Iris pigment epithelial cell (primary cell): Measurements from ENCODE around the gene HELT.
"Not testable (repeated sequence)": the region's sequence is repeated elsewhere in the genome, so short reads cannot be mapped to it uniquely, and the experiment has no call there.

Source experiments
- DNase-seq: peaks from one replicate; pipeline ENCODE4 v3.0.0-alpha.2; 2011; ENCODE audit warnings: low read depth

HELT gene

GRCh38 chr4:185036019-185036418 lies 17.7 kb downstream of the HELT start:
- DNase-seq = no peak

DNA sequence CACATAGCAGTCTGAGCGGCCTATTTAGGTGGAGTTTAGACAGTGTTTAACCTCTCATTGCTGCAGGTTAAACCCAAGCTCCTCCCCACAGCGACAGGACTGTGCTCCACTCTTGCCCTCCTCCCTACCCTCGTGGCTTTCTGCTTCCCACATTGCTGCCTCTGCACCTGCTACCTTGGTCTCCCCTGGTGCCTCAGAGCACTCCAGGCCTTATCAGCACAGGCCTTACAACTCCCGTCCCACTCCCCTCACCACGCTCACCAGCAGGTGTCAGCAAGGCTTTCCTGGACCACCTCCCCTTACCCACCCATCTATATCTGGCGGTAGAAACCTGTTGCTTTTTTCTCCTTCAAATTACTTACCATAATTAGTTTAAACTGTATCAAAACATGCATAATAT lies 18.6 kb downstream of the HELT start:
- DNase-seq = no peak

- peak; percentile 66 for DNase-seq
These were observed 21.4 kb downstream of the HELT start for GRCh38 chr4:185039508-185040273.

- DNase-seq = no peak
These were observed 22.2 kb downstream of the HELT start for GRCh38 chr4:185040523-185040922.

DNA sequence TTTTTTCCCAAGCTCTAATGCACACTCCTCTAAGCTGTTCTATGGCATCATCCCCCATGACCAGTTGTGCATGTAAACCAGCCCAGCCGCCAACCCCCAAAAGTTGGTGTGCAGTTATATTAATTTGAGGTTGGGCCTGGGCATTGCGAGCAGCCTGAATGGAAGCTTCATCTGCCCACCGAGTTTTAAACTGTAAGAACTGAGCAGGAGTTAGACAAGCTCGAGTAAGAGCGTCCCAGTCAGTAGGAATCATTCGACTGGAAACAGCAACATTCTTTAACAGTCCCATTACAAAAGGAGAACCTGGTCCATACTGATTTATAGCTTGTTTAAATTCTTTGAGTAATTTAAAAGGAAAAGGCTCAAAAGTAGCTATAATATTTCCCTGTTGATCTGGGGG lies 32.0 kb downstream of the HELT start:
- DNase-seq = not testable (repeated sequence)

GRCh38 chr4:185051283-185051682 lies 33.0 kb downstream of the HELT start:
- DNase-seq = not testable (repeated sequence)

GRCh38 chr4:185053746-185054145 lies 35.5 kb downstream of the HELT start:
- DNase-seq = no peak

GRCh38 chr4:185054272-185054671 lies 36.0 kb downstream of the HELT start:
- no peak for DNase-seq

- no peak for DNase-seq
These were observed 36.6 kb downstream of the HELT start for GRCh38 chr4:185054886-185055285.

- DNase-seq = no peak
These were observed 43.3 kb downstream of the HELT start for GRCh38 chr4:185061610-185062009.

DNA sequence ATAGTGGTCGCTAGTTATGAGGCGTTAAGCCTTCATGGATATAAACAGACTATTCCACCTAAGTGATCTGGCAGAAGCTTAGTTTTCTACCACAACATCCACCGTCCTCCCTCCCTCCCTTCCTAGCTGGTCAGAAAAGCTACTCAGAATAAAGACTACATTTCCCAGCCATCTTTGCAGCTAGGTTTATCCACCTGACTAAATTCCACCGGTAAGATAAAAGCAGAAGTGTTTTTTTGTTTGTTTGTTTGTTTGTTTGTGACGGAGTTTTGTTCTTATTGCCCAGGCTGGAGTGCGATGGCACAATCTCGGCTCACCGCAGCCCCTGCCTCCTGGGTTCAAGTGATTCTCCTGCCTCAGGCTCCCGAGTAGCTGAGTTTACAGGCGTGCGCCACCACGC lies 44.3 kb downstream of the HELT start:
- no peak for DNase-seq

GRCh38 chr4:185066179-185066578 lies 47.9 kb downstream of the HELT start:
- DNase-seq = no peak

GRCh38 chr4:185068837-185069236 lies 50.5 kb downstream of the HELT start:
- no peak for DNase-seq
